GM21526 (cell line): ENCODE measurements around the gene HPS5.

Source experiments
- ATAC-seq: cut with Tn5 transposase; IDR thresholded peaks from one replicate; pipeline ENCODE4 v1.9.1; 2021; ENCODE audit warnings: moderate library complexity; ENCODE audit not compliant: unreplicated experiment, low FRiP score

The HPS5 gene

GRCh38 chr11:18246379-18247190 lies 75.4 kb downstream of the HPS5 start:
- peak; percentile 71 for ATAC-seq

- no peak for ATAC-seq
These were observed 76.5 kb downstream of the HPS5 start for GRCh38 chr11:18245396-18245795.

- ATAC-seq, result no peak
These were observed 78.1 kb downstream of the HPS5 start for GRCh38 chr11:18243783-18244362.

DNA sequence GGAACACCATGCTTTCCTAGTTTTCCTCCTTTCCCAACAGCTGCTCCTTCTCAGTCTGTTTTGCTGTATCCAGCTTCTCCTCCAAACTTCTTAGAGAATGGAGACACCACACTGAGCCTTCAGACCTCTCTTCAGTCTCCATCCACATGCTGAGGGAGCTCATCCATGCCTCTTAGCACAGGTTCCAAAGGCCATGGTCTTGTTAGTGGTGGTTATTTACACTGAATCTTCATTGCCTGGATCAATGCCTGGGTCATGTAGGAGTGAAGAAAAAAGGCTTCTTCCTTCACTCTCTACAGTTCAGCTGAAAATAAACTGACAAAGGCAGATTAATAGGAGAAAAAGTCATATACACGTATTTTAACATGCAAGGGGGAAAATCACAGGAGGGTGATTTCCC lies 82.3 kb downstream of the HPS5 start:
- no peak for ATAC-seq

- no peak for ATAC-seq
These were observed 85.1 kb downstream of the HPS5 start, which contains the start of gene SAA4 for GRCh38 chr11:18236664-18237356. SAA4 (minus strand) TSS chr11:18236802; CDS start chr11:18235926, 876 bp downstream.

- ATAC-seq, result no peak
These were observed 86.3 kb downstream of the HPS5 start for GRCh38 chr11:18235394-18236334.

DNA sequence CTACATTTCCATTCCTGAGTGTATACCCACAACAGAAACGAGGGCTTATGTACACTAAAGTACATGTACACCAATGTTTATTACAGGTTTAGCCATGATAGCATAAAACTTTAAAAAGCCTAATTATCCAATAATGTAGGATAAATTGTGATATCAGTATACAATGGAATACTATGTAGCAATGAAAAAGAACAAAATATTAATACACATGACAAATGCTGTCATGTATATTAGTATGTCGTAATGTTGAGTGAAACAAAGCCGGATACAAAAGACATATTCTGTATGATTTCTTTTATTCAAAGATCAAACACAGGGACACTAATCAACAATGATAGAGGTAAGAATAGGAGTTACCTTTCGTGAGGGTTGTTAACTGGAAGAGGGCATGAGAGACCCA lies 88.0 kb downstream of the HPS5 start:
- ATAC-seq, result no peak

DNA sequence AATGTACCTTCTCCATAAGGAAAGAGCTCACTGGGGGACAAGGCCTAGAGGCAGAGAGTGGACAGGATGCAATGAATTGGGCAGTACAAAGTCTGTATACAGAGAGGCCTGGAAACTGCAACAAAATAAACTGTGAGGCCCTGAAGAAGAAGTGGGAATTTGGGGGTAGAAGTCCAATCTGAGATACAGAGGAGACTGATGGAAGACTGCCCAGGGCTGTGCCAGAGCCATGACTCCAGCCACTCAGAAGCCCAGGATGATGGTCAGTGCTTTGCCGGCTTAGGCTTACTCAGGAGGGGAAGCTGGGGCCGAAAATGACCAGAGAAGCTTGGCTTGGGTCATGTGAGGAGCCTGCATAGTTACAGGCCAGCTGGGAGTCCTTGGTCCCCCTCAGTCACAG lies 91.1 kb downstream of the HPS5 start:
- no peak for ATAC-seq

- ATAC-seq, result peak; percentile 90
These were observed 92.4 kb downstream of the HPS5 start for GRCh38 chr11:18229501-18229900.
